Measurements from ENCODE around the gene RBM14.
"Not testable (repeated sequence)": the region's sequence is repeated elsewhere in the genome, so short reads cannot be mapped to it uniquely, and the experiment has no call there.

The RBM14 gene

DNA sequence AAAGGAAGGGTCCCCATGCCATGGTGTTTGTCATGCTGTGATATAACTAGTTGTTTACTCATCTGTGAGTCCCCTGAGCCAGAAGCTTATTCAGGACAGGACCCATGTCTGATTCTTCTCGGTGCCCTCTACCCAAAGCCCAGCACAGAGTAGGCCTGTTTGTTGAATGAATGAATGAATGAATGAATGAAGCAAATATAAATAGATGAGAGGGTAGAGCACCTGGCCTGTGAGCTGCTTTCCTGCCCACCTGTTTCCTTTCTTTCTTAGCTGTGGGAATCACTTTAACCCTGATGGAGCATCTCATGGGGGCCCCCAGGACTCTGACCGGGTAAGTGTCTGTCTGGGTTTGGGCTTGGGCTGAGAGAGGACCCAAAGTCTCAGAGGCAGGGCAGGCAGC, 16.2 kb upstream of the RBM14 start:
- DNase-seq (ENCODE audit: low spot score) = no peak

DNA sequence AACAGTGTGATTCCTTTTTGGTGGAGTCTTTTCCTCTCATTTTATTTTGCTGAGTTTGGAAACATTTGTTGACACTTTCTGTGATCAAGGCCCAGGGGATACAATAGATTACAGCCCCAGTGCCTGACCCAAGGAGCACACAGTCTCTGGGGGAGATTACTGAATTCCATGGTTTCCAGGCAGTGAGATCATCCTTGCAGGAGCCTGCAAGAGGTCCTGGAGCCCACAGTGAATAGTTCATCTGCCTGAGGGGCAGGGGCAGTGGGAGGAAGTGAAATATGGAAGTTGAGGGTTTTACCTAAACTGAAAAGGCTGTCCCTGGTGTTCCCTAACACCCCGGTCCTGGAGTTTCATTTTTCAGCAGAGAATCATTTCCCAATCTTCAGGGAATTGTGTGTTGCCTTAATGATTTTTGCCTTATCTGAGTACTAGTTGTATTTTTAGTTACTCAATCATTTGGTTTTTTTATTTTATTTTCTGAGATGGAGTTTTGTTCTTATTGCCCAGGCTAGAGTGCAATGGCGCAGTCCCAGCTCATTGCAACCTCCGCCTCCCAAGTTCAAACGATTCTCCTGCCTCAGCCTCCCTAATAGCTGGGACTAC, 15.7 kb upstream of the RBM14 start:
- DNase-seq (ENCODE audit: low spot score) = no peak

DNA sequence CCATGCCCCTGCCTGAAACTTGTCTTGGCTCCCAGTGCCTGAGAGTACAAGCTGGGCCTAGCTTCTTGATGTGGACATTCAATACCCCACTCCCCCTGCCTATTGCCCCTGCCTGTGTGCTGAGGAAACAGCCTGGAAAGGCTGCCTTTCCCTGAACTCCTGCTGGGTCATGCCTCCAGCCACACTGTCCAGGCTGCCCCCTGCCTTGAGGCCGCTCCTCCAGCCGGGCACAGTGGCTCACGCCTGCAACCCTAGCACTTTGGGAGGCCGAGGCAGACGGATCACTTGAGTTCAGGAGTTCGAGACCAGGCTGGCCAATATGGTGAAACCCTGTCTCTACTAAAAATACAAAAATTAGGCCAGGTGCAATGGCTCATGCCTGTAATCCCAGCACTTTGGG, 13.4 kb upstream of the RBM14 start:
- DNase-seq (ENCODE audit: low spot score) = no peak

DNA sequence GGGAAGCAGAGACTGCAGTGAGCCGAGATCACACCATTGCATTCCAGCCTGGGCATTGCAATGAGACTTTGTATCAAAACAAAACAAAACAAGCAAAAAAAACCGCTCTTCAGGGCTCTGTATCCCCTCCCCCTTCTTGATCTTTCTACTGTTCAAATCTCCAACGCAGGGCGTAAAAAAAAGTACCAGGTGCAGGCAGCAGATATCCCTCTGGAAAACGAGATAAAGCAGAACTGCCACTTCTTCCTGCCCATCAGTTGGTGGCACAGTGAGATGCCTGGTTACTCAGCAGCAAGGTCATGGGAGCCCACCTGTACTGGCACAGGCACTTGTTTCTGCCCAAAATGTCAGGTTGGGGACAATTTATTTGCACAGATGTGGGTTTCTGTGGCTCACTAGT, 12.3 kb upstream of the RBM14 start:
- DNase-seq (ENCODE audit: low spot score) = no peak

DNA sequence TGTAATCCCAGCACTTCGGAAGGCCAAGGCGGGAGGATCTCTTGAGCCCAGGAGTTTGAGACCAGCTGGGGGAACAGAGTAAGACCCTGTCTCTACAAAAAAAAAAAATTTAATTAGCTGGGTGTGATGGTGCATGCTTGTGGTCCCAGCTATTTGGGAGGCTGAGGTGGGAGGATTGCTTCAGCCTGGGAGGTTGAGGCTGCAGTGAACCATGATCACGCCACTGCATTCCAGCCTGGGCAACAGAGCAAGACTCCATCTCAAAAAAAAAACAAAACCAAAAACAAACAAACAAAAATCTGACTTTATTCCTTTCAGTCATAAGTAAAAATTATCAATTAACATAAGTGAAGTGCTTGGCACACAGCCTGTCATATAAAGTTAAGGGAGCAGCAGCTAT, 9.8 kb upstream of the RBM14 start:
- not testable (repeated sequence) for DNase-seq (ENCODE audit: low spot score)

DNA sequence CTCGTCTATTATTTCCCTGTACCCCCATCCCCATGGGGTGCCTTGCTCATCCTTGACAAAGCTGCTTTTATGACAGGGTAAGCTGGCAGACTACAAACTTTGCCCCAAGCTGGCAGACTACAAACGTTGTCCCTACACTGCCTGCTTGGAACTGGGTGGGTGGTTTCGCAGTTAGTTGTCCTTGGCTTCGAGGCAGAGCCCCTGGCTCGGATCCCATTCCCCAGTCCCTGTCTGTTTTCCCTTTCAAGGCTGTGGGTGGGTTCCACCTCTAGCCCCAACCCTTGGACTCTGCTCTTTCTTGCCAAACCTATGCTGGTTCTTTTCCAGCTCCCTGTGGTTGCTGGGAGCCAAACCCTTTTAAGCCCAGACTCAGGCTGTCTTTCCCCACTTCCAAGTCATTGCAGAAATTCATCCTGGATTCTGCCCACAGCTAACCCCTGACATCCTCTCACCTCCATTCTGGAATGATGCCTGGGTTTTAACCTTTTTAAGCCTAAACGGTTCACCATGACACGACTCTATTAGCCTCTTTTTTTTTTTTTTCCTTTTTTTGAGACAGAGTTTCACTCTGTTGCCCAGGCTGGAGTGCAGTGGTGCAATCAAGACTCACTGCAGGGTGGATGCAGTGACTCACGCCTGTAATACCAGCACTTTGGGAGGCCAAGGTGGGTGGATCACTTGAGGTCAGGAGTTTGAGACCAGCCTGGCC, 9.2 kb upstream of the RBM14 start:
- peak; percentile 62 for DNase-seq (ENCODE audit: low spot score)

DNA sequence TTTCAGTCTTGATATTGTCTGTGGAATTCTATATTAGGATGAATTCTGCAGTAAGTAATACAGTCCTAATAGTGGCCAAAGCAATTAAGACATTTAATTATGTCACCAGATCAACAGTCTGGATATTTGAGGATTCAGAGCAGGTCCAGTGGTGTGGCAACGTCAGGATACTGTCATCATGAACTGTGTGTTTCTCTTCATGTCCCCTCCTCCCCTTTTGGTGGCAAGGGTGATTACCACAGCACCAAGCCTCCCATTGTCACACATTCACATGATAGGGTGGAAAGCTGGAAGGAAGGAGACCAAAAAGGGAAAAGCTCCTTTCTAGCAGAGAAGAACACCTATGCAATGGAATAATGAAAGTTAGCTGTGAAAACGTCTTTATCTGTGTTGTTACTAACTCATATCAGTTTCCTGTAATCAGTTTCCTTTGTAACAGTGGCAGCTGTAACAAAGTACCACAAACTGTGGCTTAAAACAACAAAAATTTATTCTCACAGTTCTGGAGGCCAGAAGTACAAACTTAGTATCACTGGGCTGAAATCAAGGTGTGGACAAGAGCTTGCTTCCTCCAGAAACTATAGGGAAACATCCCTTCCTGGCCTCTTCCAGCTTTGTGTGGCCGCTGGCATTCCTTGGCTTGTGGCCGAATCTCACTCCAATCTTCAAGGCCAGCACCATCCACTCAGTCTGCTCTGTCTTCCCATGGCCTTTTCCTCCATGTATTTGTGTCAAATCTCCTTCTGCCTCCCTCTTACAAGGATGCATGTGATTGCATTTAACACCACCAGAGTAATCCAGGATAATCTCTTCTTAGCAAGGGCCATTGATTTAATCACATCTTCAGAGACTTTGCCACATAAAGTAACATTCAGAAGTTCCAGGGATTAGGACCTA, 6.5 kb upstream of the RBM14 start:
- DNase-seq (ENCODE audit: low spot score) = no peak

DNA sequence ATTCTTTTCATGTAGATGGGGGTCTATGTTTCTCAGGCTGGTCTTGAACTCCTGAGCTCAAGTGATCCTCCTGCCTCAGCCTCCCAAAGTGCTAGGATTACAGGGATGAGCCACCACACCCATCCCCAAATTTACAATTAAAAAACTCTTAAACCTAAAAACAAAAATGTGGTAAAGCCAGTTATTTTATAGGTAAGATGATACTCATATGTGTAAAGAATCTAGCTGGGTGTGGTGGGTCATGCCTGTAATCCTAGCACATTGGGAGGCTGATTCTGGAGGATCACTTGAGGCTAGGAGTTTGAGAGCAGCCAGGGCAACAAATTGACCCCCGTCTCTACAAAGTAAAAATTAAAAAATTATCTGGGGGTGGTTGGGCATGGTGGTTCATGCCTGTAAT, 4.0 kb upstream of the RBM14 start:
- no peak for DNase-seq (ENCODE audit: low spot score)

DNA sequence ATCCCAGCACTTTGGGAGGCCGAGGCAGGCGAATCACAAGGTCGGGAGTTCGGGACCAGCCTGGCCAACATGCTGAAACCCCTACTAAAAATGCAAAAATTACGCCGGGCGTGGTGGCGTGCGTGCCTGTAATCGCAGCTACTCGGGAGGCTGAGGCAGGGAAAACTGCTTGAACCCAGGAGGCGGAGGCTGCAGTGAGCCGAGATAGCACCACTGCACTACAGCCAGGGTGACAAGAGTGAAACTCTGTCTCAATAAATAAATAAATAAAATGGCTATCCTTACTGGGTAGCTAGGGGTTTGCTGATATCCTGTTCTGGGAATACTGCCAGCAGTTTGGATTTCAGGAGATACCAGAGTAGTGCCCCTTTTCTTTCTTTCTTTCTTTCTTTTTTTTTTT, 2.4 kb upstream of the RBM14 start:
- DNase-seq (ENCODE audit: low spot score) = no peak

DNA sequence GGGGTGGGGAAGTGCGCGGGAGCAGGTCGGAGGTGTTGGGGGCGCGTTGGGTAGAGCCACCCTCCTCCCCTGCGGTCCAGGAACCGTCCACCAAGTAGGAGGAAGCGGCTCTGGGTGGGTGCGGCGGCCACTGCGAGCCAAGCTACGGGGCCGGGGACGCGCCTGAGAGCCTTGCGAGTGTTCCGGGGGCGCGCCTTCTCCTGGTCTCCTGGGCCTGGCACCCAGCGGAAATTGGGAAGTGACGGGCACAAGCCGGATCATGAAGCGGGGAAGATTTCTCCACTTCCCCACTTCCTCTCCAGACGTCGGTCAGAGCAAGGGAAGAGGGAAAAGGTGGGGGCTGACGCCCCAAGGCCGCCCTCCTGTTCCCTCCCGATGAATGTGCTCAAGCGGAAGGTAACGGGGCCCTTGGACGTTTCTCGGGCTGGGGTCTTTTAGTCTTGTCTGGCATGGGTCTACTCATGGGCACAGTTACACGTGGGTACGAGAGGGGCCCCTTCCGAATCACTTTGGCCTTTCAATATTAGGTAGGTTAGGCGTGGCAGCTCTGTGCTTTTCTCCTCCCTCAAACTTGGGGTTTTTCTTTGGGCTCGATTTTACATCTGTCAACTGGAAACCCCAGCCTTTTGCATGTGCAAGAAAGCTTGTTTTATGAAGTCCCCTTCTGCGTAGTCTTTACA, 865 bp downstream of the RBM14 start:
- DNase-seq (ENCODE audit: low spot score) = peak; percentile 46

DNA sequence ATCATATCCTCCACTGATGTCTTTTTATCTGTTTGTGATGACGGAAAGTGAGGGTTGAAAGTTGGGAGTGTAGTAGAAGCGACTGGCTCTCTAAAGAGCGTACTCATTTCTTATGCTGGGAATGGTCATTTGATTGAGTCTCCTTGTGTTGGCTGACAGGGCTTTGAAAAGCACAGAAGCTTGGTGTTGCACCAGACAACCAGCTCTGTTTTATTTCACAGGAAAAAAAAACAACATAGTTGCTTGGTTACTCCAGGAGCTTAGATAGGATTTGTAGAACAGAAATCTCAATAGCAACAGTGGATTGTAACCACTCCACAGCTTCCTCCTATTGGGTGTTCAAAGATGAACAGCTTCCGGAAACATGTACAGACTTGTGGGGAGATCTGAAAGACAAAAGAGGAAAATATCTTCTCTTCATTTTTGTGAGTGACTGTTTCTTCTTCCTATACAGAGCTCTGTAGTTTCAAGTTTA, 2.7 kb downstream of the RBM14 start:
- peak; percentile 50 for DNase-seq (ENCODE audit: low spot score)

DNA sequence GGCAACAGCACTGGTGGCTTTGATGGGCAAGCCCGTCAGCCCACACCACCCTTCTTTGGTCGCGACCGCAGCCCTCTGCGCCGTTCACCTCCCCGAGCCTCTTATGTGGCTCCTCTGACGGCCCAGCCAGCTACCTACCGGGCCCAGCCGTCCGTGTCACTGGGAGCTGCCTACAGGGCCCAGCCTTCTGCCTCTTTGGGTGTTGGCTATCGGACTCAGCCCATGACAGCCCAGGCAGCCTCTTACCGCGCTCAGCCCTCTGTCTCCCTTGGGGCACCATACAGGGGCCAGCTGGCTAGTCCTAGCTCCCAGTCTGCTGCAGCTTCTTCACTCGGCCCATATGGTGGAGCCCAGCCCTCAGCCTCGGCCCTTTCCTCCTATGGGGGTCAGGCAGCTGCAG, 8.0 kb downstream of the RBM14 start:
- no peak for DNase-seq (ENCODE audit: low spot score)

DNA sequence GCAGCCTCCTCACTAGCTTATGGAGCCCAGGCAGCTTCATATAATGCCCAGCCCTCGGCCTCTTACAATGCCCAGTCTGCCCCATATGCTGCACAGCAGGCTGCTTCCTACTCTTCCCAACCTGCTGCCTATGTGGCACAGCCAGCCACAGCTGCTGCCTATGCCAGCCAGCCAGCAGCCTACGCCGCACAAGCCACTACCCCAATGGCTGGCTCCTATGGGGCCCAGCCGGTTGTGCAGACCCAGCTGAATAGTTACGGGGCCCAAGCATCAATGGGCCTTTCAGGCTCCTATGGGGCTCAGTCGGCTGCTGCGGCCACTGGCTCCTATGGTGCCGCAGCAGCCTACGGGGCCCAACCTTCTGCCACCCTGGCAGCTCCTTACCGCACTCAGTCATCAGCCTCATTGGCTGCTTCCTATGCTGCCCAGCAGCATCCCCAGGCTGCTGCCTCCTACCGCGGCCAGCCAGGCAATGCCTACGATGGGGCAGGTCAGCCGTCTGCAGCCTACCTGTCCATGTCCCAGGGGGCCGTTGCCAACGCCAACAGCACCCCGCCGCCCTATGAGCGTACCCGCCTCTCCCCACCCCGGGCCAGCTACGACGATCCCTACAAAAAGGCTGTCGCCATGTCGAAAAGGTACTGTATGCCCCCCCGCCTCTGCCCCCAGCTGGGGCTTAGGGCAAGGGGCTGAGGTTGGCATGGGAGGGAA, 8.8 kb downstream of the RBM14 start:
- no peak for DNase-seq (ENCODE audit: low spot score)

DNA sequence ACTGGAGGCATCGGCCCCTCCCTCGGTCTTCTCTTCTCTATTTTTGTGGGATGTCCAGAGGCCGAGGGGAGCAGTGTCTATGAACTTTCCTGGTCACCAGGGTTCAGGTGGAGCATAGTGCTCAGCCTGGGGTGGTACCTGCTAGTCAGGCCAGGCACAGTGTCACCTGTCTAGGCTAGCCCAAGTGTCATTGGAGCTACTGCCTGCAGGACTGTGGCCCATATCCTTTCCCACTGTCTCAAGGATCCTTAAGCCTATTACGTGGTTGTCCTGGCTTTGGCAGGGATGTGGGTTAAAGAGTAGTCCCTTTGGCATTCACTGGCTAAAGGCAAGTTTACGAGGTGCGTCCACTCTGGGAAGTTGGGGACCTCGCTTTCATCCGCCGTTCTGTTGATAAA, 9.3 kb downstream of the RBM14 start:
- DNase-seq (ENCODE audit: low spot score) = no peak

DNA sequence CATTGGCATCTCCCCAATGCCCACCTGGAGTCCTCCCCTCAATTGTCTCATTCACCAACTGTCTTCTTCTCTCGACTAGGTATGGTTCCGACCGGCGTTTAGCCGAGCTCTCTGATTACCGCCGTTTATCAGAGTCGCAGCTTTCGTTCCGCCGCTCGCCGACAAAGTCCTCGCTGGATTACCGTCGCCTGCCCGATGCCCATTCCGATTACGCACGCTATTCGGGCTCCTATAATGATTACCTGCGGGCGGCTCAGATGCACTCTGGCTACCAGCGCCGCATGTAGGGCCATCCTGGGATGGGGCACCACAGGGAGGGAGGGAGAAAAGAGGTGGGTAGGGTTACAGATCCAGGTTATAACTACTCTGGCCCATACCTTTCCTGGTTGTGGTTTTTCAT, 10.0 kb downstream of the RBM14 start:
- no peak for DNase-seq (ENCODE audit: low spot score)

DNA sequence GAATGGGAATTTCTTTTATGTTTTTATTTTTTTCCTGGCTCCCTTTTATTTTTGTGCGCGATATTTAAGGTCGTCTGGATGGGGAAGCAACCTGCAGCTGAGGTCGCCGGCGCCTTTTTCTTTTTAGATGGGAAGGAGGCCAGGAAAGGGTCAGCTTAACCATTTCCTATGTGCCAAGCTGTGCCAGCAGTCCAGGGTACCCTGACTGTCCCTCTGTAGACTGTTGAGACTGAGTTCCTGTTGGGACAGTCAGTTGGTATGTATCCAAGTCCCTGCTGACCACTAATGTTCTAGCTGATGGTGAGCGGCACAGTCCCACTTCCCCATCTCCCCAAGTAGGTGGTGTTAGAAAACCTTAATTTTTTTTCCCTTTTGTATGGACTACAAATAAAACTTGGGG, 10.5 kb downstream of the RBM14 start:
- no peak for DNase-seq (ENCODE audit: low spot score)

DNA sequence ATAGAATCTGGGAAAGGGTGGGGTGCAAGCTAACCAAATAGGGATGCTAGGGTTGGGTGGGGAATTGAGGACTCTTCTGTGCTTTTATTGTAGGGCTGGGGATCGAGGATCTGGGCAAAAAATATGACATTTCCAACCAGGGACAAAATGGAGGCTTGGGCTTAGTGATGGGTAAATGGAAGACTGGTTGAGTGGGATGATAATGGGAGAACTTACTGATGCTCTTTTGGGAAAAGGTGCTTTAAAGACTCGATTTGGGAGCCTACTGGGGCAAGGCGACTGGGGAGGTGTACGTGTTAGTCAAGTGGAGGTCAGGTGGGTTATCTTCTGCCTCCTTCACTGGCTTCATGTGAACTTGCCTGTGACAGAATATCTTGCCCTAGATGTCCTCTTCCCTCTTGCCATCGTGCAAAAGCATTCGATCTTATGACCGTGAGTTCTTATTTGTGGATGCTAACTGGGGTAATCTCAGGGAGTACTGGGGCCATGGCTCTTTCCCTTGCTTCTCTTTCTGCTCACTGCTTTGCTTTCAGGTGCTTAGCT, 11.7 kb downstream of the RBM14 start:
- no peak for DNase-seq (ENCODE audit: low spot score)

DNA sequence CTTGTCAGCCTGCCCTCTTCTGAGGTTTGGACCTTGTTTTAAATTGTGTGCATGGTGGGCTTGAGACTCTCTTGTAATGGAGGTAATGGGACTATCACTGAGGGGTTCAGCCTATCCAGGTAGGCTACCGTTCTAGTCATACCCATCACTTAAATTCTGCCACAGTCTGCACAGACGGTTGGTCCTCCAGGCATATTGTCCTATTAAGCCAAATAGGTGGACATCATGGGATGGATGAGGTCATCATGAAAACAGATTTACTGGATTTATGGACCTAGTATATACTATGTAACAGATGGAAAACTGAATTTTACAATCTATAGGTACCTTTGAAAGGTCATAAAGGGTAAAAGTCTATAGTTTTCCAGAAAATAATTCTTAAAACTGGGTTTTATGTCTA, 12.9 kb downstream of the RBM14 start:
- DNase-seq (ENCODE audit: low spot score) = no peak

DNA sequence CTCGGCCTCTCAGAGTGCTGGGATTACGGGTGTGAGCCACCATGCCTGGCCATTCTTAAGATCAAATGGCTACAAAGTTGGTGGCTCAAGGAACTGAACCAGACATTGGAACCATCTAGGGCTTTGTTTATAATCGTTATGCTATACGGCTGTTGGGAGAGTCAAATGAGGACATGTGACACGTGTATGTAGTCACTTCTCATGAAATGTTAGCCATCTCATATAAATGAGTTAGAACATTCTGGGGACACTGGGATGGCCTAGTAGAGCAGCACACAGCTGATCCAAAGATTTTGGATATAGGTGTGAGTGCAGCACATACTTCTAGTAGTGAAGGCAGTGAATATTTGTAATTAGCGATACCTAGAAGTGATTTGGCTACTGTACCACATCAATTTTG, 15.5 kb downstream of the RBM14 start:
- no peak for DNase-seq (ENCODE audit: low spot score)

DNA sequence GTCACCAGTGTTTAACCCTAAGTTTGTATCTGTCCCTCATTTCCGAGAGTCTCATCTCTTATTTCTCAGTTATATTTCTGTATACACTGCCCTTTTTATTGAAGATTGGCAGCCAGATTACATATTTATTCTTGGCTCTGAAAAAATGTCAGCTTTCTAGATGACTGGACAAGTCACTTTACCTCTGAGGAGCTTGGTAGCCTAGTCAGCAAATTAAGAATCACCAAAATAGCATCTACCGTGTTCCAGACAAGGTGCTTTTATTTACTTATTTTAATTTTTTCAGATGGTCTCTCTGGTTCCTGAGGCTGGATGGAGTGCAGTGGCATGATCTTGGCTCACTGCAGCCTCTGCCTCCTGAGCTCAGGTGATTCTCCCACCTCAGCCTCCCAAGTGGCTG, 16.5 kb downstream of the RBM14 start:
- DNase-seq (ENCODE audit: low spot score) = no peak

DNA sequence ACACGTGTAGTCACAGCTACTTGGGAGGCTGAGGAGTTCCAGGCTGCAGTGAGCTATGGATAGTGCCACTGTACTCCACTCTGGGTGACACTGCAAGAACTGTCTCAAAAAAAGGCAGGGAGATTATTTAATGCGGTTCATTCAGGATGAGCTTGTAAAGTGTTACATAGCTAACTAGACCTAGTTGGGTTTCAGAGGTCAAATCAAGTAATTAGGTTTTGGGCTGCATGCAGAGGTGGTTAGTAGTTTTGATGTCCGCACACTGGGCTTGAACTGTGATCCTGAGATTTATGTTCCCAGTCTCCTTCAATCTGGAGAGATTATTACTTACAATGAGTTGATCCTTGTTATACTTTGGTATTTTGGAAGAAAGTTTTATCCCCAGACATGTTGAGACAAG, 20.0 kb downstream of the RBM14 start:
- DNase-seq (ENCODE audit: low spot score) = no peak

Measured in AG08396 (cell line).